Endothelial cell of umbilical vein (primary cell): ENCODE measurements around the gene IGHMBP2. TPM values are rescaled to one million over a fixed set of nuclear protein-coding genes. Genes with fewer than 3 reads are reported as not detected.

Source experiments
- BruUV-seq: library from RNA; stranded (reverse); fragments of 400-500 nt; replicated peaks from 2 replicates; lab custom pipeline; 2021; lab: Mats Ljungman, UMichigan
- CTCF ChIA-PET: fragments of 300-600, 350-600 bp; sonication (Branson Sonifier 250); formaldehyde crosslinking; loops from one replicate; lab custom pipeline; 2021; ENCODE audit warnings: antibody characterized with exemption, inconsistent platforms; lab: Charles Lee
- POLR2A ChIA-PET: fragments of 300-600, 350-600 bp; sonication (Branson Sonifier 250); formaldehyde crosslinking; loops from one replicate; lab custom pipeline; 2021; ENCODE audit warnings: antibody characterized with exemption, inconsistent platforms; lab: Charles Lee
- DNase-seq: peaks from one replicate; pipeline ENCODE4 v3.0.0-alpha.2; 2011; ENCODE audit warnings: low read depth, low spot score
- FAIRE-seq: peaks from 2 replicates; lab custom pipeline; 2011; peaks lifted over from hg19 to GRCh38; lab: Jason Lieb, UNC
- H2AFZ ChIP-seq: 2 replicates; pipeline ENCODE4 v1.6.0; 2012; ENCODE audit warnings: low read depth, low read length, control low read depth, inconsistent platforms
- H3K27ac ChIP-seq: 2 replicates; pipeline ENCODE4 v1.5.1; 2011; ENCODE audit warnings: low read depth, mild to moderate bottlenecking, control low read depth, low read length, moderate library complexity; ENCODE audit not compliant: insufficient read depth
- H3K27me3 ChIP-seq, 2 experiments: 2 replicates each; pipeline versions ENCODE4 v1.6.0 to v1.6.1; 2011; ENCODE audit warnings: low read length in 2 of 2, mixed read lengths in 1 of 2; ENCODE audit not compliant: control insufficient read depth in 2 of 2, insufficient read depth in 2 of 2
- H3K36me3 ChIP-seq, 2 experiments: 2 replicates in 1 of 2; 3 replicates in 1 of 2; pipeline ENCODE4 v1.5.1; 2011; ENCODE audit warnings: low read length in 2 of 2, mild to moderate bottlenecking in 1 of 2, moderate library complexity in 1 of 2; ENCODE audit not compliant: control insufficient read depth in 2 of 2, insufficient read depth in 2 of 2; ENCODE audit errors: extremely low read depth in 1 of 2
- H3K4me1 ChIP-seq: 3 replicates; pipeline ENCODE4 v1.5.1; 2011; ENCODE audit warnings: mild to moderate bottlenecking, low read length; ENCODE audit not compliant: control insufficient read depth, insufficient read depth; ENCODE audit errors: extremely low read depth
- H3K4me2 ChIP-seq: 2 replicates; pipeline ENCODE4 v1.6.1; 2011; ENCODE audit warnings: low read length, control low read depth, mixed read lengths; ENCODE audit not compliant: insufficient read depth
- H3K4me3 ChIP-seq, 3 experiments: fragments of 200-600 bp in 1 of 3; sonication (generic), shearing (Covaris generic) in 1 of 3; replicated peaks in 1 of 3; 2 replicates each; pipeline ENCODE4 v1.5.1; 2011 to 2016; ENCODE audit warnings: control low read depth in 3 of 3, low read length in 3 of 3, mild to moderate bottlenecking in 2 of 3, inconsistent platforms in 1 of 3, low read depth in 1 of 3, moderate library complexity in 1 of 3; ENCODE audit not compliant: insufficient read depth in 1 of 3
- H3K79me2 ChIP-seq: 2 replicates; pipeline ENCODE4 v1.6.0; 2012; ENCODE audit warnings: low read length, inconsistent platforms; ENCODE audit not compliant: control insufficient read depth, insufficient read depth
- H3K9ac ChIP-seq: replicated peaks from 2 replicates; pipeline ENCODE3; 2011; ENCODE audit warnings: low read length, control low read depth; ENCODE audit not compliant: insufficient read depth; ENCODE audit errors: extremely low read depth
- H3K9me1 ChIP-seq: replicated peaks from 3 replicates; pipeline ENCODE4 v1.6.0; 2011; ENCODE audit warnings: mild to moderate bottlenecking, low read length; ENCODE audit not compliant: control insufficient read depth, insufficient read depth; ENCODE audit errors: extremely low read depth
- H3K9me3 ChIP-seq: replicated peaks from 2 replicates; pipeline ENCODE4 v1.5.1; 2012; ENCODE audit warnings: low read length, inconsistent platforms; ENCODE audit not compliant: control insufficient read depth, insufficient read depth
- H4K20me1 ChIP-seq: replicated peaks from 2 replicates; pipeline ENCODE3; 2011; ENCODE audit warnings: mild to moderate bottlenecking, low read length; ENCODE audit not compliant: control insufficient read depth, insufficient read depth; ENCODE audit errors: extremely low read depth
- EZH2 ChIP-seq: IDR thresholded peaks from 2 replicates; pipeline ENCODE4 v1.6.1; 2012; ENCODE audit warnings: borderline replicate concordance, low read depth, mild to moderate bottlenecking, moderate library complexity, low read length, inconsistent platforms; ENCODE audit not compliant: severe bottlenecking
- FOS ChIP-seq: IDR thresholded peaks from 2 replicates; pipeline ENCODE4 v1.6.1; 2011; ENCODE audit warnings: mild to moderate bottlenecking, low read length, moderate library complexity, borderline replicate concordance; ENCODE audit not compliant: insufficient read depth
- GATA2 ChIP-seq: IDR thresholded peaks from 2 replicates; pipeline ENCODE4 v1.7.0; 2011; ENCODE audit warnings: low read depth, mild to moderate bottlenecking, moderate library complexity, mixed read lengths, low read length; ENCODE audit not compliant: insufficient read length, insufficient read depth
- MYC ChIP-seq: IDR thresholded peaks from one replicate; pipeline ENCODE4 v1.6.1; 2011; ENCODE audit warnings: mild to moderate bottlenecking, low read depth, low read length
- POLR2A ChIP-seq: IDR thresholded peaks from 2 replicates; pipeline ENCODE4 v1.6.1; 2012; ENCODE audit warnings: low read depth, mild to moderate bottlenecking, control low read depth, low read length
- POLR2AphosphoS5 ChIP-seq: IDR thresholded peaks from 2 replicates; pipeline ENCODE4 v1.6.1; 2012; ENCODE audit warnings: low read depth, mild to moderate bottlenecking, control low read depth, low read length, moderate library complexity; ENCODE audit not compliant: insufficient read depth
- dilution Hi-C: fragments of 300-500 bp; cut with MboI; formaldehyde crosslinking; loops from one replicate; pipeline ENCODE4 v1.15.0; 2019; ENCODE audit warnings: low sequenced_read_pairs; ENCODE audit not compliant: extremely low pct_ligation_motif_present
- intact Hi-C: fragments of 100-400 bp; cut with micrococcal nuclease; formaldehyde crosslinking; loops from one replicate; pipeline ENCODE4 v1.10.0; 2022
- polyA plus RNA-seq, 4 experiments: library from polyadenylated mRNA; depleted of rRNA in 3 of 4; stranded (reverse) in 3 of 4; unstranded in 1 of 4; fragments of >200 nt; gene quantifications; 2 replicates each; pipeline versions ENCODE4 v1.2.1 to v1.2.3, GENCODE V29; 2011 to 2012; ENCODE audit warnings: missing spikeins in 1 of 4
- total RNA-seq: library from RNA; stranded (reverse); gene quantifications from 2 replicates; pipeline ENCODE4 v1.2.3, GENCODE V29; 2021
- TF ChIP-seq, protein P1 (sequence below), 2 donors: IDR thresholded peaks; 1 replicate in 1 of 2; 2 replicates in 1 of 2; pipeline ENCODE4 v1.5.1; 2011; ENCODE audit warnings: low read length in 2 of 2, mild to moderate bottlenecking in 2 of 2, moderate library complexity in 2 of 2, control low read depth in 1 of 2, inconsistent platforms in 1 of 2, low read depth in 1 of 2; ENCODE audit not compliant: insufficient read depth in 1 of 2; ENCODE audit errors: extremely low read depth in 1 of 2
- TF ChIP-seq, protein P2 (sequence below): IDR thresholded peaks from 2 replicates; pipeline ENCODE4 v1.6.1; 2011; ENCODE audit not compliant: insufficient read depth, insufficient read length

IGHMBP2 gene
- total and polyA plus RNA-seq, 2 donors (not counting 3 experiments of a cell fraction or from before 2014, with no cell fraction given) = 10.9 to 25.1 TPM

DNA sequence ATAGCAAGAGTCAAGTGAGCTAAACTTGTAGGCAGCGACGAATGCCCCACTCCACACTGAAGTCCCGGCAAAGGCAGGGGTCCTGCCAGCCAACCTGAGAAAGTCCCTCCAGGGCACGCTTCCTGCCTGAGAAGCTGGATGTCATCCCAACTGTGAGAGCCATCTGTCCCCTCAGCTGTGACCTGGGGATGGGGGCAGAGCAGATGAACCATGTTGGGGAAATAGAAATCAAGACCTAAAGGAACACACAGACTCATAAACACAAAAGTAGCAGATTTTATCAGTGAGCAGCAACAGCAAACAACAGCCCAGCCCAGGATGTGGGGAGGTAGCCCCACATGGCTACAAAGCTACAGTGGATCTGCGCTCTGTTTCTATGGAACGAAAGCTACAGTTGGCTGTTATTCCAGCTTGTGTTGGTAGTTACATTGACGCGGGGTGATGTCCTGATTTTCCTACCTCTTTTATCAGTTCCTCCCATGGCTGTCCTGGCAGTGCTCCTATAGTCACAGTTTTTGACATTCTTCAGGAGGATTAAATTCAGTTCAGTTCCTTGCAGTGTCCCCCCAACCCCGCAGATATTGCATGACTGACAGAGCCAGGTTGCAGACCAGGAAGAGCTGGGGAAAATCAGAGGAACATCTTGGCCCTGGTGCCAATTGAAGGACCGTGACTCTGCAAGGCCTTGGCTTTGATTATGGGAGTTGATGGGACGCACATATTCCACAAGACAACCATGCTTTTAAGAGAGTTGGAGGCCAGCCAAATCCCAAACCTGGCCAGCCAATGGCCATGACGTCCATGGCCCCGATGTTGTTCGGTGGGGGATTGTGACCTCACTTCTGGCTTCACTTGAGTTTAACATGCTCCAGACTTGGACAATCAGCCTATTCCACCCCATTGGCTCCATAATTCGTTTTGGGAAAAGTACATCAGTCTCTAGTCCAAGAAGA, 62.5 kb downstream of the IGHMBP2 start:
- Histone ChIP-seq H3K9me3 (no peaks in the 10 kb centered on the region), H3K4me3 (no peak overlapping the region), H3K9ac (no peak overlapping the region), H3K9me1 (no peaks in the 10 kb centered on the region), H3K79me2 (no peaks in the 10 kb centered on the region), H3K4me2 (no peak overlapping the region), H3K36me3 (no peaks in the 10 kb centered on the region), H4K20me1 (no peaks in the 10 kb centered on the region), H3K27ac (no peak overlapping the region), H2AFZ (no peak overlapping the region), H3K4me1 (no peaks in the 10 kb centered on the region), H3K27me3 (peaks cover 3 to 16% of the 10 kb centered on the region in 2 experiments)
- FAIRE-seq = no peak
- TF ChIP-seq GATA2 (no peak), FOS (no peak), MYC (no peak), EZH2 (no peak), POLR2A (no peak), POLR2AphosphoS5 (no peak)
- TF ChIP-seq, protein P1, sequence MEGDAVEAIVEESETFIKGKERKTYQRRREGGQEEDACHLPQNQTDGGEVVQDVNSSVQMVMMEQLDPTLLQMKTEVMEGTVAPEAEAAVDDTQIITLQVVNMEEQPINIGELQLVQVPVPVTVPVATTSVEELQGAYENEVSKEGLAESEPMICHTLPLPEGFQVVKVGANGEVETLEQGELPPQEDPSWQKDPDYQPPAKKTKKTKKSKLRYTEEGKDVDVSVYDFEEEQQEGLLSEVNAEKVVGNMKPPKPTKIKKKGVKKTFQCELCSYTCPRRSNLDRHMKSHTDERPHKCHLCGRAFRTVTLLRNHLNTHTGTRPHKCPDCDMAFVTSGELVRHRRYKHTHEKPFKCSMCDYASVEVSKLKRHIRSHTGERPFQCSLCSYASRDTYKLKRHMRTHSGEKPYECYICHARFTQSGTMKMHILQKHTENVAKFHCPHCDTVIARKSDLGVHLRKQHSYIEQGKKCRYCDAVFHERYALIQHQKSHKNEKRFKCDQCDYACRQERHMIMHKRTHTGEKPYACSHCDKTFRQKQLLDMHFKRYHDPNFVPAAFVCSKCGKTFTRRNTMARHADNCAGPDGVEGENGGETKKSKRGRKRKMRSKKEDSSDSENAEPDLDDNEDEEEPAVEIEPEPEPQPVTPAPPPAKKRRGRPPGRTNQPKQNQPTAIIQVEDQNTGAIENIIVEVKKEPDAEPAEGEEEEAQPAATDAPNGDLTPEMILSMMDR (IDR thresholded peaks at IDR 0.05; ENCODE audit: extremely low read depth in 1 of 2, insufficient read depth in 1 of 2, low read depth in 1 of 2, low read length in 2 of 2) = no peak
- TF ChIP-seq, protein P2, sequence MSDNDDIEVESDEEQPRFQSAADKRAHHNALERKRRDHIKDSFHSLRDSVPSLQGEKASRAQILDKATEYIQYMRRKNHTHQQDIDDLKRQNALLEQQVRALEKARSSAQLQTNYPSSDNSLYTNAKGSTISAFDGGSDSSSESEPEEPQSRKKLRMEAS = no peak
- no peak for DNase-seq
- intact Hi-C loops (no loop called here), dilution Hi-C loops (no loop called here)
- CTCF ChIA-PET = interaction anchor here (1.2 kb wide), 1 partner anchor 15 kb away, joined by 3 read pairs; no protein-coding TSS in a partner anchor
- no TSS peak for BruUV-seq
- POLR2A ChIA-PET = no interaction called here
